ENCODE data around the gene SELENOT. TPM values are rescaled to one million over a fixed set of nuclear protein-coding genes. Genes with fewer than 3 reads are reported as not detected.

SELENOT gene
- total and polyA plus RNA-seq, 8 donors: 62.7 to 163 (median 78.0) TPM

DNA sequence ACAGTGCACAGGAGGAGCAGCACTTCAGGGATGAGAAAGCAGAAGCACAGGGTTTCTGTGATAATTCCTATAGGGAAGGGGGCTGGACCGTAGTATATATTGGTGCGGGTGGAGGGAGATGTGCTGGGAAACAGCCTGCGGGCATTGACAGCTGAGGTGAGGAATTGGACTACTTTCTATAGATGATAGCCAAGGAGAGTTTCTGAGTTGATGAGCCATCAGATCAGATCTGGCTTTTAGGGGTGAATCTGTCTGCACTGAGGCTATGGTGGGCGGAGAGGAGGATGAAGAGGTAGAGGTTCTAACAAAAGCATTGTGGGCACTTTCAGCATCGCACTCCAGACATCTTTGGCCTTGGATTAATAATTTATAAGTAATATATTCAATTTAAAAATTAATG lies 33.1 kb downstream of the SELENOT start:
- Histone ChIP-seq H3K36me3 (peaks cover 0 to 4% of the 10 kb centered on the region in 2 donors), H3K9me3 (no peaks in the 10 kb centered on the region), H3K4me1 (peaks cover 0 to 5% of the 10 kb centered on the region in 2 donors), H3K27me3 (no peaks in the 10 kb centered on the region), H3K4me3 (no peak overlapping the region), H3K27ac (no peak overlapping the region)
- DNase-seq (no peak), ATAC-seq (no peak)
- no peak for TF ChIP-seq CTCF (IDR thresholded peaks at IDR 0.05)
- intact Hi-C loops (cut with DNase I): no loop called here

DNA sequence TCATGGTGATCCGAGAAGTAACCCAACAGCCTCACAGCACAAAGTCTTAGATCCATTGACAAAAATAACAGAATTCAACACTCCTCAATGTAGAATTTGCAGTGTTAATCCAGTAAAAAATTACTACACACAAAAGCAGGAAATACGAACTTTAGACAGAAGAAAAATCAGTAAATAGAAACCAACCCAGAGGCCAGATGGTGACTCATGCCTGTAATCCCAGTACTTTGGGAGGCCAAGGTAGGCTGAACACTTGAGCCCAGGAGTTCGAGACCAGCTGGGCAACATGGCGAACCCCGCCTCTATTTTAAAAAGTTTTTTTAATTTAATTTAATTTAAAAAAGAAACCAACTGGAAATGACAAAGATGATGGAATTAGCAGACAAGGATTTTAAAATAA lies 36.1 kb downstream of the SELENOT start:
- no peak for TF ChIP-seq CTCF (IDR thresholded peaks at IDR 0.05)
- intact Hi-C loops (cut with DNase I): no loop called here
- no peaks in the 10 kb centered on the region for H3K27me3 ChIP-seq
- H3K9me3 ChIP-seq: no peaks in the 10 kb centered on the region
- no peak overlapping the region for H3K27ac ChIP-seq
- H3K4me1 ChIP-seq: peaks cover 0 to 5% of the 10 kb centered on the region in 2 donors
- no peak overlapping the region for H3K4me3 ChIP-seq
- no peak for DNase-seq
- ATAC-seq: no peak
- no peaks in the 10 kb centered on the region for H3K36me3 ChIP-seq

DNA sequence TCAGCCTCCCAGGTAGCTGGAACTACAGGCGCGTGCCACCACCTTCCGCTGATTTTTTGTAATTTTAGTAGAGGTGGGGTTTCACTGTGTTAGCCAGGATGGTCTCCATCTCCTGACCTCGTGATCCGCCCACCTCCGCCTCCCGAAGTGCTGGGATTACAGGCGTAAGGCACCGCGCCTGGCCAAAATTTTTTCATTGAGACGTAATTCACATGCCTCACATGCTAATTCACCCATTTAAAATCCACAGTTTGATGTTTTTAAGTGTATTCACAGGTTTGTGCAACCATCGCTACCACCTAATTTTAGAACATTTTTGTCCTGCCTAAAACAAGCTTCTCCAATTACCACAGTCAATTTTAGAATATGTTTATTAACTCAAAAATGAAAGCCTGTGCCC lies 37.1 kb downstream of the SELENOT start:
- intact Hi-C loops (cut with DNase I): no loop called here
- no peak for ATAC-seq

DNA sequence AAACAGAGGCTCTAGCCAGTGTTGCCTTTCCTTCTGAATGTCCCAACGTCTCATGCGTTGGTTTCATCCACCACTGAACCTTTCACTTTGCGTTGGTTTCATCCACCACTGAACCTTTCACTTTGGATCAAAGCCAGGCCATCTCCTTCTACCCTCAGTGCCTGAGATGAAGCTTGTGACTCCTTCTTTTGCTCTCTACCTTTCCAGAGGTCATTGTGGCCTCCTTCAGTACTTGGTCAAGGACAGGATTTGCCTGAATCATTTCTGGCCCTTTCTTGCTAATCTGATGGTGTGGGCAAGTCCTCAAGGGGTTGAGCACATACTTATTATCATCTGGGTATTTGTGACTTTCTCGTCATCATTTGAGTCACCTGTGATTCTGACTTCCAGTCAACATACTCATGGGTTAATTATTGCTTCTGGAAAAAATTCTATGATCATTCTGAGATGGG lies 50.0 kb downstream of the SELENOT start:
- no peak for ATAC-seq
- H3K9me3 ChIP-seq: no peaks in the 10 kb centered on the region

More for the DNA sequence above, 37.1 kb downstream of the SELENOT start:
- DNase-seq: no peak
- H3K4me1 ChIP-seq: peaks cover 0 to 4% of the 10 kb centered on the region in 2 donors
- no peaks in the 10 kb centered on the region for H3K36me3 ChIP-seq
- no peak overlapping the region for H3K4me3 ChIP-seq
- H3K27ac ChIP-seq: no peak overlapping the region
- H3K9me3 ChIP-seq: no peaks in the 10 kb centered on the region
- no peaks in the 10 kb centered on the region for H3K27me3 ChIP-seq
- TF ChIP-seq CTCF (IDR thresholded peaks at IDR 0.05): no peak

DNA sequence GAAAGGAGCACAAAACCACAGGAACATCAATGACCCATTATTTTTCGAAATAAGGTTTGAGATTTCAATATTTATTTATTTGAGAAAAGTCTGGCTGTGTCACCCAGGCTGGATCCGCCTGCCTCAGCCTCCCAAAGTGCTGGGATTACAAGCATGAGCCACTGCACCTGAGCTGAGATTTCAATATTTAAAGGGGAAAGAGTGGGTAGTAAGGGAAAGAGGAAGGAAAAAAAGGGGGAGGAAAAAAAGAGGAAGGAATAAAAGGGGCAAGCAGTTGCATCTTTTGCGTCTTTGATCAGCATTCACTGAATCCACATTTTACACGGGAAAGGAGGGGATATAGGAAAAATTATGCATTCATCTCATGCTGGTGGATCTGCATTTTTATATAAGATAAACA lies 53.2 kb downstream of the SELENOT start:
- Histone ChIP-seq H3K4me1 (no peaks in the 10 kb centered on the region), H3K27me3 (no peaks in the 10 kb centered on the region), H3K4me3 (no peak overlapping the region), H3K27ac (no peak overlapping the region), H3K9me3 (no peaks in the 10 kb centered on the region), H3K36me3 (no peaks in the 10 kb centered on the region)
- intact Hi-C loops (cut with DNase I): no loop called here
- DNase-seq (no peak), ATAC-seq (no peak)
- no peak for TF ChIP-seq CTCF (IDR thresholded peaks at IDR 0.05)

More for the DNA sequence above, 50.0 kb downstream of the SELENOT start:
- Histone ChIP-seq H3K4me1 (no peaks in the 10 kb centered on the region), H3K4me3 (no peak overlapping the region), H3K27me3 (no peaks in the 10 kb centered on the region), H3K27ac (no peak overlapping the region), H3K36me3 (no peaks in the 10 kb centered on the region)
- no peak for DNase-seq
- intact Hi-C loops (cut with DNase I): no loop called here
- TF ChIP-seq CTCF (IDR thresholded peaks at IDR 0.05): no peak

Measured in left lung (tissue), 10 donors.